SK-N-SH (cell line): ENCODE measurements around the gene TTC9C.

Experiments
- ELF1 ChIP-seq: IDR thresholded peaks from 2 replicates; pipeline ENCODE4 v1.4.0; 2012
- EP300 ChIP-seq, 2 experiments: IDR thresholded peaks; 2 replicates each; pipeline versions ENCODE4 v1.4.0 to v1.6.1; 2012; ENCODE audit warnings: borderline replicate concordance in 1 of 2, low read depth in 1 of 2, low read length in 1 of 2
- FOXM1 ChIP-seq: IDR thresholded peaks from 2 replicates; pipeline ENCODE4 v1.4.0; 2012; ENCODE audit warnings: low read depth, mild to moderate bottlenecking
- NFIC ChIP-seq: IDR thresholded peaks from 2 replicates; pipeline ENCODE4 v1.4.0; 2012; ENCODE audit warnings: borderline replicate concordance
- POLR2AphosphoS5 ChIP-seq: IDR thresholded peaks from 2 replicates; pipeline ENCODE4 v1.6.1; 2012; ENCODE audit warnings: low read depth, low read length
- RCOR1 ChIP-seq: fragments of 150-350 bp; IDR thresholded peaks from 2 replicates; pipeline ENCODE4 v1.6.1; 2017; ENCODE audit warnings: antibody characterized with exemption, low read length
- REST ChIP-seq: IDR thresholded peaks from 2 replicates; pipeline ENCODE4 v1.6.1; 2012; ENCODE audit warnings: mild to moderate bottlenecking, low read depth, low read length, moderate library complexity
- YY1 ChIP-seq: IDR thresholded peaks from 2 replicates; pipeline ENCODE4 v1.4.0; 2012; ENCODE audit warnings: low read depth, mild to moderate bottlenecking
- TF ChIP-seq, protein P1 (sequence below): fragments of 200-600 bp; sonication (generic); IDR thresholded peaks from 2 replicates; pipeline ENCODE4 v1.6.1; 2017; ENCODE audit warnings: antibody characterized with exemption, mild to moderate bottlenecking, moderate library complexity
- TF ChIP-seq, protein P2 (sequence below): IDR thresholded peaks from 2 replicates; pipeline ENCODE4; 2012
- TF ChIP-seq, protein P3 (sequence below): IDR thresholded peaks from 2 replicates; pipeline ENCODE4 v1.4.0; 2012; ENCODE audit warnings: low read depth

GRCh38 chr11:62716206-62716605 lies 12.1 kb upstream of the TTC9C start:
- TF ChIP-seq ELF1: no peak
- TF ChIP-seq, protein P1, sequence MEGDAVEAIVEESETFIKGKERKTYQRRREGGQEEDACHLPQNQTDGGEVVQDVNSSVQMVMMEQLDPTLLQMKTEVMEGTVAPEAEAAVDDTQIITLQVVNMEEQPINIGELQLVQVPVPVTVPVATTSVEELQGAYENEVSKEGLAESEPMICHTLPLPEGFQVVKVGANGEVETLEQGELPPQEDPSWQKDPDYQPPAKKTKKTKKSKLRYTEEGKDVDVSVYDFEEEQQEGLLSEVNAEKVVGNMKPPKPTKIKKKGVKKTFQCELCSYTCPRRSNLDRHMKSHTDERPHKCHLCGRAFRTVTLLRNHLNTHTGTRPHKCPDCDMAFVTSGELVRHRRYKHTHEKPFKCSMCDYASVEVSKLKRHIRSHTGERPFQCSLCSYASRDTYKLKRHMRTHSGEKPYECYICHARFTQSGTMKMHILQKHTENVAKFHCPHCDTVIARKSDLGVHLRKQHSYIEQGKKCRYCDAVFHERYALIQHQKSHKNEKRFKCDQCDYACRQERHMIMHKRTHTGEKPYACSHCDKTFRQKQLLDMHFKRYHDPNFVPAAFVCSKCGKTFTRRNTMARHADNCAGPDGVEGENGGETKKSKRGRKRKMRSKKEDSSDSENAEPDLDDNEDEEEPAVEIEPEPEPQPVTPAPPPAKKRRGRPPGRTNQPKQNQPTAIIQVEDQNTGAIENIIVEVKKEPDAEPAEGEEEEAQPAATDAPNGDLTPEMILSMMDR: no peak
- no peak for TF ChIP-seq POLR2AphosphoS5
- no peak for TF ChIP-seq NFIC
- TF ChIP-seq, protein P2, sequence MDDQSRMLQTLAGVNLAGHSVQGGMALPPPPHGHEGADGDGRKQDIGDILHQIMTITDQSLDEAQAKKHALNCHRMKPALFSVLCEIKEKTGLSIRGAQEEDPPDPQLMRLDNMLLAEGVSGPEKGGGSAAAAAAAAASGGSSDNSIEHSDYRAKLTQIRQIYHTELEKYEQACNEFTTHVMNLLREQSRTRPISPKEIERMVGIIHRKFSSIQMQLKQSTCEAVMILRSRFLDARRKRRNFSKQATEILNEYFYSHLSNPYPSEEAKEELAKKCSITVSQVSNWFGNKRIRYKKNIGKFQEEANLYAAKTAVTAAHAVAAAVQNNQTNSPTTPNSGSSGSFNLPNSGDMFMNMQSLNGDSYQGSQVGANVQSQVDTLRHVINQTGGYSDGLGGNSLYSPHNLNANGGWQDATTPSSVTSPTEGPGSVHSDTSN: no peak
- TF ChIP-seq EP300 (IDR thresholded peaks at IDR 0.05; ENCODE audit: borderline replicate concordance in 1 of 2, low read depth in 1 of 2, low read length in 1 of 2): no peak
- TF ChIP-seq FOXM1: no peak
- TF ChIP-seq YY1: no peak
- no peak for TF ChIP-seq REST
- TF ChIP-seq, protein P3, sequence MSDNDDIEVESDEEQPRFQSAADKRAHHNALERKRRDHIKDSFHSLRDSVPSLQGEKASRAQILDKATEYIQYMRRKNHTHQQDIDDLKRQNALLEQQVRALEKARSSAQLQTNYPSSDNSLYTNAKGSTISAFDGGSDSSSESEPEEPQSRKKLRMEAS: no peak
- TF ChIP-seq RCOR1: no peak
